ENCODE results near the gene VSTM4.

VSTM4 gene, protein sequence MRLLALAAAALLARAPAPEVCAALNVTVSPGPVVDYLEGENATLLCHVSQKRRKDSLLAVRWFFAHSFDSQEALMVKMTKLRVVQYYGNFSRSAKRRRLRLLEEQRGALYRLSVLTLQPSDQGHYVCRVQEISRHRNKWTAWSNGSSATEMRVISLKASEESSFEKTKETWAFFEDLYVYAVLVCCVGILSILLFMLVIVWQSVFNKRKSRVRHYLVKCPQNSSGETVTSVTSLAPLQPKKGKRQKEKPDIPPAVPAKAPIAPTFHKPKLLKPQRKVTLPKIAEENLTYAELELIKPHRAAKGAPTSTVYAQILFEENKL

DNA sequence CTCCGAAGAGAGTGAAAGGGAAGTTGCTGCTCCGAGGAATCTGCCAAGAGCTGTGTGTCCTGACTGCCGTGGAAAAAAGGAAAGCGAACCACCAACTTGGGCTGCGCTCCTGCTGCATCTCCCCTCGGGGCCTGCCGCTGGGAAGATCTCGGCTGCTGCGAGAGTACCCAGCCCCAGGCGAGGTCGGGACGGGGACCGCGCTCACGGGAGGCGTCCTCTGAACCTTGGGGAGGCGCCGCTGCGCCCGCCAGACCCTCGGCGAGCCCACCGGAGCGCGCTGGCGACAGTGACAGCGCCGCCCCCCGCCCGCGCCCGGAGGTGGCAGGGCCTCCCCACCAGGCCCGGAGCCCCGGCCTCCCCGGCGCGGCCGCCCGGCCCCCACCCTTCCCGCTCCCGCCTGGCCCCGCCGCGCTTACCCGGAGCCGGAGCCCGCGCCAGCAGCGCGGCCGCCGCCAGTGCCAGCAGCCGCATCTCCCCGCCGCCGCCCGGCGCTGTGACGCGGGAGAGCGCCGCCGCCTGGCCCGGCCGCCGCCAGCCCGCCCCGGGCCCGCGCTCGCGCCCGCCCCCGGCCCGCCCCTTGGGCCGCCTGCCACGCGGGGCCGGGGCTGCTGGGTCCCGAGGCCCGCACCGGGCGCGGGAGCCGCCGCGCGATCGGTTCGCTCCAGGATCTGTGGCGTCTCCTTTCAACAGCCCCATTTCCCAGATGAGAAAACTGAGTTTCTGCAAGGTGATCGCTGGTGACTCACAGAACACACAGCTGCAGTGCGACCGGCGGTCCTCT, at the start of gene VSTM4:
Gene VSTM4 (minus strand): TSS at position 508 of the 781 bp plus-strand sequence. CDS start 37 bp downstream, at position 471.
- DNase-seq = no peak

DNA sequence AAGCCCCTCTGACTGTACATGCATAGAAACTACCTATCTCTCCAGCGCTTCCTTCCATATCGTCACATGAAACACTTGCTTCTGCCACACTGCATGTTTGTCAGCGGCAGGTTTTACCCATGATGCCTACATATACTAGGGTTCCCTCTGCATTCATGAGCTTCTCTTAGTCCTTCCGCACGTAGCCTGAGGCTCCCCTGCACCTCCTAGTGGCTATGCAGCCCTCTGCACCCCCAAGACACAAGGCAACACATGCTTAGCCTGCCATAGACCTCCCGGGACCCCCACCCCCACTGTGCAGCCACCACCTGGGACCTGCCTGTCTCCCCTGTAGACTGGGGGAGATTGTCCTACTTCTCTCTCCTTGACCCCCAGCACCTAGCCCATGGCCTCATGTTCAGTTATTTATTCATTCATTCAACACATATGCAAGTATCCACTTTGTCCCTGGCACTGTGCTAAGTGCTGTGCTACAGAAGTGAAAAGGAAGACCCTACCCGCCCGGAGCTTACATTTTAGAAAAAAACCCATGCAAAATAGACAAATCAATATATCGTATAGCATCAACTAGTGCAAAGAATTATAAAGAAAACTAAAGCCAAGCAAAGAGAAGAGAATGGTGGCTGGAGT, 49.4 kb upstream of the VSTM4 start:
- peak; percentile 15 for DNase-seq

DNA sequence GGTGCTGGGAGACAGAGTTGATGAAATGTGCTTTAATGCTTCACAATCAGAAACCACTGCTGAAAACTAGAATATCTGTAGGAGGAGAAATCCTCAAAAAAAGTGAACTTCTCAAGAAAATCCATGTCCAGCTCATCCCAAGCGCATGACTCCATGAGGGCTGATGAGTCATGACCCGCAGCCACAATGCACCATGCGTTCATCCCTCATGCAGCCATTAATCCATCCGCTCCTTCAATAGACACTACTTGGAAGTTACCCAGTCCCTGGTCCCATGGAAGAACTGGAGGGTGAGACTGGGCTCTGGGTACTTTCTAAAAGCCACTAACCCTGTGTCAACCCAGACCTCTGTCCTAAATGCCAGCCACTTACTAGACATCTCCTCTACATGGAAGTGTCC, 48.4 kb upstream of the VSTM4 start:
- no peak for DNase-seq

DNA sequence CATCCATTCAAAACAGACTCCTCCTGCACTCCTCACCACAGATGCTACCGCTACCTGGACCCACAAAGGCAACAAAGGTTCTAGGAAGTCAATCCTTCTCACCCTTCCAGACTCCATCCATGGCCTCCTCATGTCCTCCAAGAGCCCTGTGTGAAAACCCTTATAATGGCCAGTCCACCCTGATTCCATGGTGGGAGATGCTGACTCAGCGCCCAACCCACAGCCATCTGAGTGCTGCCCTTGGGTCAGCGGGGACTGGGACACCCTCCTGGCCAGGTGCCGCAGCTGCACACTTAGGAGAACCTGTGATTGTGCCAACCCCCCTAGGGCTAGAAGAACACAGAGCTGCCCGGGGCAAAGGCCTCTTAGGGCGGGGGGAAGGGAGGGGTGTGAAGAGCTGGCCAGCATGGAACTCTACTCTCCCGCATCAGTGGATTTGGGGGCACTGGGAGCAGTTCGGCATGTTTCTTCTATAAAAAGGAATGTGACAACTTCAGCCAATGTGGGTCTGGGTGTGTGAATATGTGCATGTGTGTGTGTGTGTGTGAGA, 47.5 kb upstream of the VSTM4 start:
- no peak for DNase-seq

DNA sequence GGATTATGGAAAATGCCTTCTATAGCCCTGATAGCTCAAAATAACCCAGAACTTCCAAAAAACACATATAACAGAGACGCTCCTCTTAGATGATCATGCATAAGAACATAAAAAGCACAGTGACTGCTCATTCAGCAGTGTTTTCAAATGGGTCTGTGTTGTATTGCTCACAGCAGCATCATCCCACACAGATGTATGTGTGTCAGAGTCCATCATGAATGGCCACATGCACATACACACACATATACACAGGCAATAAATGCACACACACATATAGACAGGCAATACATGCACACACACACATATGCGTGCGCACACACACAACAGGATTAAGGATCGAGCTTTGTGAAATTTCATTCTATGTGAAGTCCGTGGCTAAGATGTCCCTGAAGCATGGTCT, 46.7 kb upstream of the VSTM4 start:
- no peak for DNase-seq

DNA sequence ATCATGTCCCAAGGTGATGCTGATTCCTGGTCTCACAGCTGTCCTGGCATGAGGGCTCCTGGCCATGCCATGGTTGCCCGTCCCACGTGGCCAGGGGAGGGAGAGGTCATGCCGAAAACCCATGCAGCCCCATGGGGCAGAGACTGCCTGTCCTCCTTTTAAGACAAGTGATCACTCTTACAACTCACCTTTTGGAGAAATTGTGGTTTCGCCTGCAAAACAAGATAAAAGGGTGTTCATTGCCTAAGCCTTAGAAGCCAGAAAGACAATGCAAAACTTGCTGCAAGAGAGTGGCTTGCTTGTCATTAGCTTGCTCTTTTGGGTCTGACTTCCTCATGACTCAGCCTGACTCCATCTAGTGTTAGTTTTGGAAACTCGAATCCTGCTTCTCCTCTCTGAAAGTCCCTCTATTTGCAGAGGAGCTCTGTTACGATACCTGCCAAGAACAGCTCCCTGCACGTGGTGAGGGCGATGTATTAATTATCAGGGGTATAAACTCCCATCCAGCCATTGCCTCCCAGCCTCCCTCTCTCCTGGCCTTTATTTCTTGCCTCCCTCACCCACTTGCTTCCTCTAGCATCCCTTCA, 46.2 kb upstream of the VSTM4 start:
- DNase-seq = no peak

DNA sequence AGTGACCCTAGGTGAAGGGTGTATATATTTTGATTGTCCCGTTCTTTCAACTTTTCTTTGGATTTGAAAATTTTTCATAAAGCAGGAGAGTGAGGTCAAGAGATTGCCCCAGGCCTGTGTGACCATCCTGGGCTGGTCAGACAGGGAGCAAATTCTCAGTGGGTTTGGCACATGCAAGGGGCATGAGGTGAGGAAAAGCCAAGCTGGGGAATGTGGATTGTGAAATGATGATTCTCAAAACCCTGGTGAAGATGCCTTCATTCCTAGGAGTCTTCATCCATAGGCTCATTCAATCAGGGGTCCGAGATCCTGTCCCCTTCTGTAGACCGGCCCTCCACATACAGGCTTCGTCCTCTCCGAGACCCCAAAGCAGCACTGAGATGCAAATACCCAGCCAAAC, 45.5 kb upstream of the VSTM4 start:
- DNase-seq = no peak

DNA sequence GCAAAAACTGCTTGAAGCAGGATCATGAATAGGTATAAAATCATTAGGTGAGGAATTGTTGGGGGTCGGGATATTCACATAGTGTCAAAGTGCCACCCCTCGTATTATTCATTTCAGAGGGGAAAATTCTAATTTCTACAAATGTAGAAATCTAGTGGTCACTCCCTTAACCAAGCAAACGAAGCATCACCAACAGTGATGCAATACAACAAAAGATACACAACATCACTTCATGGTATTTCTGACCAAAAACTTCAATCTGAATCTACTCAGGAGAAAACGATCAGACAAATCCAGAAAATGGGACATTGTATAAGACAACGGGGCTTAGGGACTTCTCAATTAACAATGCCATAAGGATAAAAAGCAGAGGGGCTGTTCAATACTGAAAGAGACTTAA, 44.8 kb upstream of the VSTM4 start:
- no peak for DNase-seq

DNA sequence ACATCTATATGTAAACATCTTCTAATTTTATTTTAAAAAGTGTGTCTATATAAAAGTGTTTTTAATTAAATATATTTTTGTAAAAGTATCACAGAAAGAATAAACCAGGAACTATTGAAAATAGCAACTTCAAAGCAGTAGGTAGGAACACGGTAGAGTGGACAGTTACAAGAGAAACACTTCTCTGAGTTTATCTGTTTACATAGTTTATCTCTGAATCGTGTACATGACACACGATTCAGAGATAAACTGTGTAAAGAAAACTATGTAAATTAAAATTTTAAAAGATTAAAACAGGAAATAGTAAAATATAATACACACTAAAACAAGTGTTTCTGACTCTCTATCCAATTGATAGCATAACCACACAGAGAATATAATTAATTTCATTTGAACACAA, 43.6 kb upstream of the VSTM4 start:
- no peak for DNase-seq

DNA sequence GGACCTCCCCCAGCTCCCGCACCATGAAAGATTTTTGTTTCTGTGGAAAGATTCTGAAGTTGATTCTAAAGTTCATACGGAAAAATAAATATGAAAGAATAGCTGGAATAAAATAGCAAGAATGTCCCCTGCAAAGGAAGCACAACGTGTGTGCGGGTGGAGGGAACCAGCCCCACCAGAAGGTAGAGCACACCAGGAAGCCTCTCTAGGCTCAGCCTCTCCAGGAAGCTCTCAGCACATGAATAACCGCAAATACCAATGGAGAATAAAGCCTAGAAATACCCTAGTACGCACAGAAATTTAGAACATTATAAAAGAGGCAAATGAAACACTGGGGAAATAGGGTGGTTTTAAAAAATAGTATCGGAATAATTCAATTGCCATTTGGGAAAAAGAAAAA, 43.1 kb upstream of the VSTM4 start:
- DNase-seq = no peak

DNA sequence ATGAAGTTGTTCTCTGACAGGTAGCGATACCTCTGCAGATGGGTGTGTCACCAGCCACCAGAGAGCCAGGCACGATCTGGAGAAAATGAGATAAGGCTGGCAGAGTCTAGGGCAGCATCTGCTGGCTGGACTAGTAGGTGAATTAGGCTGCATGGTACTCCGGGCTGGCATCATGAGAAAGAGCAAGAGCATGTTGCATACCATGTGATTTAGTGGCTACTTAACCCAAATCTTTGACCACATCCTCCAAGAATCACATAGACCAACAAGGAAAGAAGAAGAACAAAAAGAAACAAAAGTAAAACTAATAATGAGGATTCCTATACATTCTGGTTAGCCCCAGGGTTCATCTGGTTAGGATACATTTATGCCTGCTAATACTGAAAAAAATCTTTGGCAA, 41.9 kb upstream of the VSTM4 start:
- no peak for DNase-seq

DNA sequence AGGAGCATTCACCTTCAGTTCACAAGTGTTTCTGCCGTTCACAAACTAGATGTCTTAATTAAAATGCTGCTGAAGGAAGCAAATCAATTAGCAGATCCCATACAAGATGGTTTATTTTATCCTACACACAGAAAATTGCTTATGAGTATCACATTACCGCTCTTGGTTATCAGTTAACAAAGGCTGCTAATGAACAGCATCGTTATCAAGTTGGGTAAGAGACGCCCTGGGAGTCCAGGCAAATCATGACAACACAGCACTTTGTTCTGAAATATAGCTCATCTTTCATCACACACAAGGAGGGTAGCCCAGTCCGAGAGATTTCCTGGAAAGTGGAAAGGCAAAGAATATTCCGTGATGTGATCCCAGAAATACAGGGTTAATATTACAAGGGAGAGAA, 39.3 kb upstream of the VSTM4 start:
- no peak for DNase-seq

DNA sequence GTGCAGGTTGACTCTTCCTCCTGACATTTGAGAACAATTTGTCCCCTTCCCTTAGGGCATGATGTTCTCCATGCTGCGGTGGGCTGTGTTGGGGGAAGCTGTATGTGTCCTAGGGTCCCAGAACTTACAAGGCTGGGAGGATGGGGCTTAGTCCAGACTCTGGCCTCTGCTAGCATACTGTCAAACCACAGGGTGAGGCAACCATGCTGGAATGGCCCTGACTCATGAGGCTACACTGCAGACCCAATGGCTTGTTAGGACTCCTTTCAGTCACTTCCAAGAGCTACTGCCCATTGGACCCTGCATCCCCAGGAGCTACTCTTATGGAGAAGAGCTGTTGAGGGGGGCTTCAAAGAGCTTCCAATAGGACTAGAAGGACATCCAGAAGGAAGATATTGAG, 38.6 kb upstream of the VSTM4 start:
- DNase-seq = no peak

DNA sequence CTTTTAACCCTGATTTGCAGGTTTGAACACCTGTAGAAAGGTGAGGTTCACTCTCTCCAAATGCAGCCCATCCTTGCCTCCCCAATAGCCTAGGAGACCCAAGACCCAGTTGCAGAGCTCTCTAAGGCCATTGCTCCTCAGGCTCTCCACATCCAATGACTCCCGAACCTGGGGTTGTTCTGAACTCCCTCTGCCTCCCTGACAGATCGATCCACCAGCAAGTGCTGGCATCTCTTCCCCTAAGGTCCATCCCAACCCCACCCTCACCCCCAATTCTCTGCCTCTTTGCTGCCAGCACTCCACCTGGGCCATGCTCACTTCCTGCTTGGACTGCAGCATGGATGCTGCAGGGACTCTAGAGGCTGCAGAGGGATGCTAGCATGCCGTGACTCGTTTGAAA, 37.8 kb upstream of the VSTM4 start:
- no peak for DNase-seq

DNA sequence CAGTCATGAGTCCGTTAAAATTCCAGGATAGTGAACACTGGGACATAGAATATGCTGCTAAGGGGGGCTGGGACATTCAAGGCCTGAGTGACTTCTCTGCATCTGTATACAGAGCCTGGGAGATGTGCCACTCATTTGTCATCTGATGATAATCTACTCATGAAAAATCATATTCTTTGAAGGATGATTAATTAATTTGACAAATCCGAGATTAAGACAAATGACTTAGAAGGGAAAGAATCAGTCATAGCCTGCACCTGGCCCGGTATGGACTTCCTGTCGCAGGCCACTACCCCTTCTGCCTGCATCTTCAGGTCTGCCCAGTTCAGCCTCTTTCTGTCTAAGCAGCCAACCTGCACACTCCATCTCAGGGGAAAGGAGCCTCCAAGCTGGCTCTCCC, 37.3 kb upstream of the VSTM4 start:
- DNase-seq = no peak

DNA sequence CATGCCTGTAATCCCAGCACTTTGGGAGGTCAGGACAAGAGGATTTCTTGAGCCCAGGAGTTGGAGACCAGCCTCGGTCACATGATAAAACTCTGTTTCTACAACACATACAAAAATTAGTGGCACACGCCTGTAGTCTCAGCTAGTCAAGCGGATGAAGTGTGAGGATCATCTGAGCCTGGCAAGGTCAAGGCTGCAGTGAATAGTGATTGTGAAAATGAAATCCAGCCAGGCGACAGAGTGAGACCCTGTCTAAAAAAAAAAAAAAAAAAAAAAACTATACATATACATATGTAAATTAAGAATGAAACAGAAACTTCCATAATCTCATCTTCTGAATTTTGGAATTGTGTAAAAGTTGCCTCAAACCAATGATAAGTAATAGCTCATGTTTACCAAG, 36.7 kb upstream of the VSTM4 start:
- no peak for DNase-seq

DNA sequence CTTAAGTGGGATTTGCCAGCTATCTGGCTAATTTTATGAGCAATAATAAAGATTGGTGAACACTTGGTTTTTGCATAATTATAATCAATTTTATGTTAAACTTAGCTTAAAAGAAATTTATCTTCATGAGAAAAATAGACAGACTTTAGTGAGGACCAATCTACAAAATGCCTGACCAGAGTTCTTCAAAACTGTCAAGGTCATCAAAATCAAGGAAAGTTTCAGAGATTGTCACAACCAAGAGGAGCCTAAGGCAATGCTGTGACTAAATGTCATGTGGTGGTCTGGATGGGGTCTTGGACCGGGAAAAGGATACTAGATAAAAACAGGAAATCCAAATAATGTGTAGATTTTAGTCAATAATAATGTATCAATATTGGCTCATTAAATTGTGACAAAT, 36.2 kb upstream of the VSTM4 start:
- DNase-seq = no peak

DNA sequence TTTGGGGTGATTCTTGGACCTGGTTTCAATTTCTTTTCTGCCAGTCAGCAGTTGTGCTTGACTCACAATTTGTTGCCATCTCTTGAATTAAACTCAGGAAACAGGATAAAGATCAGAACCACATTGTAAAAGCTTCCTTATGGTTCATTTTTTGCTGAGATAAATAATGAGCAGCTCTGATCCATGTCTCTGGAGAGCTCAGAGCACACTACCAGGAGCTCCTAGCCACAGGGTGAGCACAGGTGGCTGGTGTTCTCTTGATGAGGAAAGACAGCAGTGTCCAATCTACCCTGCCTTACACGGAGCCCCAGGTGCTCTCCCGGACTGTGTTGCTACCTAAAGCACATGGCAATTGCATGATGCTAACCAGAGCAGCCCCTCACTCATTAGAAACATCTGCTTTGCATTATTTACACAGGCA, 35.7 kb upstream of the VSTM4 start:
- no peak for DNase-seq

DNA sequence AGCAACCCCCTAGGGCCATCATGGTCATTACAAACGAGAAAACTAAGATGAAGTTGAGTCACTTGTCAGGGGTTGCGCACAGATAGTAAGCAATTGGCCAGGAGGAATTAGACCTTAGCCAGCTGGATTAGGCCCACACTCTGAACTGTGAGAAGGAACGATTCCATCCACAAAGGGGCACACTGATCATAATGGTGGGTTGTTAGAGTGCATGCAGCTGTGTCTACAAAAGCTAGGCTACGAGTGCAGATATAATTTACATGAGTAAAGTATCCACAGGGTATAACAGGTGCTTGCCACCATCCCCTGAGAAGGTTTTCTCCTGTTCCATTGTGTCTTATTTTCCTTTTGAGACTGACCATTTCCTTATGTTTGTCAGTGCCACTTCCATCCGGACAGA, 35.1 kb upstream of the VSTM4 start:
- DNase-seq = no peak

DNA sequence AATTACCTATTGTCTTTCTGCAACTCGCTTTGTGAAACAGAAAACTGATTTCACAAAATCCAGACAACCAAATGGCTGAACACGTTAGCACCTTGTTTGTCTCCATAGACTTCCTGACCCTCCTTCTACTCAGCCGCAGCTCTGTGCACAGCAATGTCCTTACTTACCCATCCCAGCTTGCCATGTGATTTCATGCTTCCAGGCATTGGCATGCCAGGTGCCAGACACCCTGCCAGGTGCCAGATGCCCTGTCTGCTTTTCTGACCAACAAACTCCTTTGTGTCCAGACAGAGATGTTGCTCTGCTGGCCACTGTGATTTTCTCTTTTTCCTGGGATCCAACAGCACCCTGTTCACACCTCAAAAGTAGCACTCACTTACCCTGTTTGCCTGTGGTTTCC, 34.6 kb upstream of the VSTM4 start:
- no peak for DNase-seq

DNA sequence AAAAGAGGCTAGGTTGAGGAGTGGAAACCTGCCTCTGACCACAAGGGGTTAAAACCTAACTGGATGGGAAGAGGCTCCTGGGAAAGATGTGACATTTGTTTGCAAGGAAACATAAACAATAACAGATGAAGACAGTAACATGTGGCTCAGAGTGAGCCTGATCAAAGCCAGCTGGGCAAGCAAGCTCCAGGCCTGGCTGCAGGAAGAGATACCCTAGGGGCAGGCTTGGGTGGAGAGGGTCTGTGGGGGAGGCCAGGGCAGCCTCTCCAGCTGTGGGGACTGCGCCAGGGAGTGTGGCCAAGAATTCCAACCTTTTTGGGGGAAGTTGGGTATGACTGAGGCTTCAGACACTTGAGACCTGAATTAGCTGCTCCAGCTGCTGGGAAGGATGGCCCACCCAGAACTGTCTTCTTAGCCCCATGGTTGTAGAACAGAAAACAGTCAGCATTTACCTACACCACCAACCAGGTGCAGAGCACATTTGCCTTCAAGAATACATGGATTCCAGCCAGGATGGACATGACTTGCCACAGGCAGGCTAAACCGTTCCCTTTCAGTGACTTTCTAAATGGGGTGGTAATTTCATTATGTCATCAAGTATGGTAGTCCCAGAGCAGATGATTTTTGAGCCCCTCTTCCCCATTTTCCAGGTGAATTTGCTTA, 28.9 kb upstream of the VSTM4 start:
- no peak for DNase-seq

DNA sequence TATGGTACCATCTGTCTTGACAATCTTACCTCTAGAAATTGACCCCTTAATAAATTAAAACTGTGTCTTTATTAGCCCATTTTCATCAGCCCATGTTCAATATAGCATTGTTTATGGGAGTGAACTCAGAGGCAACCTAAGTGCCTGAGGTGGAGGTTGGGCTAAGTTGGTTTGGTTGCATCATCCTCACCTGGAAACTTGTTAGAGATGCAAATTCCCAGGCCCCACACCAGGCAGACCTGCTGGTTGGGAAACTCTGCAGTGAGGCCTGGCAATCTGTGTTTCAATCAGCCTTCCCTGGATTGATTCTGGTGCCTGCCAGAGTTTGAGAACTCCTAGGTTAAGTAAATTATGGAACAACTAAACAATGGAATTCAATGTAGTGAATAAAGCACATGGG, 27.9 kb upstream of the VSTM4 start:
- no peak for DNase-seq

Data from stimulated activated CD4-positive, alpha-beta T cell treated with anti-CD3 and anti-CD28 coated beads, Interleukin-4, amount 100 ng/mL, for 1 hour (primary cell).